ENCODE data around the gene NFIC.

Gene NFIC

DNA sequence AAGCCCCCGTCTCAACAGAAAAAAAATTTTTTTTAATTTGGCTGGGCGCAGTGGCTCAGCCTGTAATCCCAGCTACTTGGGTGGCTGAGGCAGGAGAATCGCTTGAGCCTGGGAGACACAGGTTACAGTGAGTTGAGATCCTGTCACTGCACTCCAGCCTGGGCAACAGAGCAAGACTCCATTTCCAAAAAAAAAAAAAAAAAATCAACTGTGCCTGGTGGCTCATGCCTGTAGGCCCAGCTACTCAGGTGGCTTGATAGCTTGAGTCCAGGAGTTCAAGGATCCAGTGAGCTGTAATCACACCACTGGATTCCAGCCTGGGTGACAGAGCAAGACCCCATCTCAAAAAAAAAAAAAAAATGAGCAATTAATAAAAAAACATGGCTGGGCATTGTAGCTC, 135.4 kb downstream of the NFIC start:
- TF ChIP-seq GATA2 (IDR thresholded peaks at IDR 0.05; ENCODE audit: low read depth, low read length), result no peak
- TF ChIP-seq GATA3 (IDR thresholded peaks at IDR 0.05; ENCODE audit: low read depth, low read length), result no peak

DNA sequence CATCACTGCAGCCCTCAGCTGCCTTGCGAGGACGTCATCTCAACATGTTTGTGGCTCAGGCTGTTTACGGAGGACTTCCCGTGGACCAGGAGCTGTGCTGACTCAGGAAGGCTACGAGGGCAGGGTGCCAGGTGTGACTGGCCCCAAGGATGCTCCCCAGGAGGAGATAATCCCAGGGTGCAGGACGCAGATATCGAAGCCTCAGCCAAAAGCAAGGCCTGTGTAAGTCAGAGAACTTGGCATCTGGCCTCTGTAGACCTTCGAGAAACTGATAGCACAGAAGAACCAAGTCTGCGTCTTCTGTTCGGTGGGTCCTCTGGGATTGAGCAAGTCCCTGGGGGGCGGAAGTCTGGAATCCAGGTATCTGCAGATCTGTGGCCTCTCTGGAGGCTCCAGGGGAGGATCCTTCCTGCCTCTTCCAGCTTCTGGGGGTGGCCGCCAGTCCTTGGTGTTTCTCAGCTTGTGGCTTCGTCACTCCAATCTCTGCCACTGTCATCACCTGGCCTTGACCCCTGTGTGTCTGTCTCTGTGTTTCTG, 136.7 kb downstream of the NFIC start:
- no peak for TF ChIP-seq GATA3 (IDR thresholded peaks at IDR 0.05; ENCODE audit: low read depth, low read length)
- TF ChIP-seq GATA2 (IDR thresholded peaks at IDR 0.05; ENCODE audit: low read depth, low read length), result no peak

DNA sequence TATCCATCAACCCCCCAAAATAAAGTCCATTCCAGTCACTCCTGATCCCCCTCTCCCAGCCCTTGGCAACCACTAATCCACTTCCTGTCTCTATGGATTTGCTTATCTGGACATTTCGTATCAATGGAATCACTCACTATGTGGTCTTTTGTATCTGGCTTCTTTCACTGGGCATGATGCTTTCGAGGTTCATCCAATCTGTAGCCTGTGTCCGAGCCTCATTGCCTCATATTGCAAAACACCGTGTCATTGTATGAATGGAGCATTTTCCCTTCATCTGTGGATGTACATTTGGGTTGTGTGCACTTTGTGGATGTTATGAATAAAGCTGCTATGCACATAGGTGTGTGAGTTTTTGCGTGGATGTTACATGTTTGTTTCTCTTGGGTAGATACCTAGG, 138.4 kb downstream of the NFIC start:
- TF ChIP-seq GATA3 (IDR thresholded peaks at IDR 0.05; ENCODE audit: low read depth, low read length) (no peak), GATA2 (IDR thresholded peaks at IDR 0.05; ENCODE audit: low read depth, low read length) (no peak)

DNA sequence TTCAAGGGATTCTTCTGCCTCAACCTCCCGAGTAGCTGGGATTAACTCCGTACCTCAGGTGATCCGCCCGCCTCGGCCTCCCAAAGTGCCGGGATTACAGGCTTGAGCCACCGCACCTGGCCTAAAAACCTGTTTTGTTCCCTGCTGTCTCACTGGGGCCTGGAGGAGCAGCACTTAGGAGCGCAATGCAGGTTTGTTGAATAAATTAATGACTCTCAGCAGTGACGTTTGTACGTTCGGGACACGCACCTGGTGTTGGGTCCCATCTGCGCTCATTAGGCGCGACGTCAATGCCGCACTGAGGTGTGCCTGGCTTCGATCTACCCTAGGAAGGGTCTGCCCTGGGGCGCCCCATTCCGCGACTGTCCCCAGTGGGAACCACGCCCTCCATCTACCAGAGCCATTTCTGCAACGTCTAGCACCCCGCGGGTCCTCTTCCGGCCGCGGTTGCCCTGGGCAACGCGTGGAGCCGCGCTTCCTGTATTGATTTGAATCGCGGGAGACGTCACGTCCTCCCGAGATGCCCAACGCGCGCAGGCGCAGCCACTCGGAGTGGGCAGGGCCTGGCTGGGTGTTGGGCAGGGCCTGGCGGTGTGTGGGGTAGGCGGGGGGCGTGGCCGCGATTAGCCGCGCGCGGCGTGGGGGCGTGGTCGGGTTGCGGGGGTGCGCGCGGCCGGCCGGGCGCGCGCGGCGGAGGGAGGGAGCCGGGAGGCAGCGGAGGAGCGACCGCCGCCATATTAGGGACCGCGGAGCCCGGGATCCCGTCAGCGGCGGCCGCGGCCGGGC, 139.4 kb downstream of the NFIC start, which contains the start of gene FZR1:
Gene FZR1, plus strand, starts transcription at position 714 of the 786 bp plus-strand sequence. CDS start 16,679 bp downstream, outside the sequence.
- TF ChIP-seq GATA3 (IDR thresholded peaks at IDR 0.05; ENCODE audit: low read depth, low read length) (no peak), GATA2 (IDR thresholded peaks at IDR 0.05; ENCODE audit: low read depth, low read length) (peak; percentile 95)

DNA sequence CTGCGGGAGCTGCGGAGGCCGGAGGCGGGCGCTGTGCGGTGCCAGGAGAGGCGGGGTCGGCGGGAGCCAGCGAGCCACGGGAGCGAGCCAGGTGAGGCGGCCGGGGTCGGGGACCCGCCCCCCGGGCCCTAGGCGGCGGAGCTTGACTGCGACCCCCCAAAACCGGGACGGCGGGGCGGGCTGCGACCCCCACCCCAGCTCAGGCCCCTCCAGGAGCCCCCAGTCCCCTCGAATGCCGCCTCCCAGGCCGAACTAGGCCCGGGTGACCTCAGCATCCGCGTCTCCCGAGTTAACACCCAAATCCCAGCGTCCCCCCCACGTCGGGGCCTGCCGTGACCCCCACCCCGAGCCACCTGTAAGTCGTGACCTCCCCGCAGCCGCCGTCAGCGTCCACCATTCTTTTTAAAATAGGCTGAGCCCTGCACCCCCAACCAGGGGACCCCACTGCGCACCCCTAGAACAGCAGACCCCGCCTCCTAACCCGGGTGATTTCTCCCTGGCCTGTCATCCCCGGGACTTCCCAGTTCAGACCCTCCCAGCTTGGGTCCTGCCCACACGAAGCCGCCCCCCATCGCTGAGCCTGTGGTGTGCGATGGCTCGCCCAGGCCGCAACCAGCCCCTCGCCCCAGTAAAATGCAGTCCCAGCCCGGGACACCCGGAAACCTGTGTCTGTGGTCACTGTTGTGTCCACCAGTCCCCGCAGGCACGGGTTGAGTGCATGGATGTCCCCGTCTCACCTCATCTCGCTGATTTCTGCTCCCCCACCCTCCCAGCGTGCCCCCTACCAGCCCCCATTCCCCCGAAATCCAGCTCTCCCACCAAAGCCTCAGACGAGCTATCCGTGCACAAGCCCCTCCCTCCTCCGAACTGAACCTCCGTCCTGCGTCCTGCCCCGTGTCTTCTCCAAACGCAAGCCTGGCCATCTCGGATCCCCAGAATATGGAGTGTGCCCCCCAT, 140.3 kb downstream of the NFIC start:
- TF ChIP-seq GATA2 (IDR thresholded peaks at IDR 0.05; ENCODE audit: low read depth, low read length), result no peak

DNA sequence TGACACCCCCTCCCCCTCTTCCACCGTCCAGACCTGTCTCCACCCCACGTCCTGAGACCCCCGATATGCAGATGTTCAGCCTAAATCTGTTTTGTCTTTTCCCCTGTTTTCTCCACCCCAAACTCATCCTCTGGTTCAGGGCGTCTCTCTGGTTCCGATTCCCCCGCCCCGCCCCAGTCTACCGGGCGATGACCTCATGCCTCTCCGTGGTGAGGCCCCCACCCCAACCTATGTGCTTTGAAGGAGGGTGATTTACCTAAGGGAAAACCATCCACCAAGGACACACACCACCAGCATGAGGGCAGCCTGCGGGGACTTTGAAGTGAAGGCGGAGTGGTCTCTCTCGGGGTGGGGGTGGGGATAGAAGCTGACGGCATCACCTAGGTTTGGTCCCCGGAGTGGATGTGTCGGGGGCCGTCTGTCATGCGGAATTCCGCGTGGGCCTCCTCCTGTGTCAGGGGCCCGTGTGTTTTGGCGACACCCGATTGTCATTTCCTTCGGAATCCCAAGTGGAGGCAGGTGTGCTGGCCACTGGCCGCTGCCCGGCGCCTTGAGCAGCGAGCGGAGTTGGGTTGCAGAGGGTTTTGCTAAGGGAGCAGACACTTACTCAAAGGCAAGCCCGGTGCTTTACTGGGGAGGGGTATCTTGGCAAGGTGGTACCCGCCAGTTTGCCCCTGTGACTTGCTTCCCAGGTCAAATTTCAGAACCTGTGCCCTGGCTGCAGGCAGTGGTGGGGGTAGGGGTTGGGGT, 141.2 kb downstream of the NFIC start:
- TF ChIP-seq GATA2 (IDR thresholded peaks at IDR 0.05; ENCODE audit: low read depth, low read length) (no peak), GATA3 (IDR thresholded peaks at IDR 0.05; ENCODE audit: low read depth, low read length) (no peak)

DNA sequence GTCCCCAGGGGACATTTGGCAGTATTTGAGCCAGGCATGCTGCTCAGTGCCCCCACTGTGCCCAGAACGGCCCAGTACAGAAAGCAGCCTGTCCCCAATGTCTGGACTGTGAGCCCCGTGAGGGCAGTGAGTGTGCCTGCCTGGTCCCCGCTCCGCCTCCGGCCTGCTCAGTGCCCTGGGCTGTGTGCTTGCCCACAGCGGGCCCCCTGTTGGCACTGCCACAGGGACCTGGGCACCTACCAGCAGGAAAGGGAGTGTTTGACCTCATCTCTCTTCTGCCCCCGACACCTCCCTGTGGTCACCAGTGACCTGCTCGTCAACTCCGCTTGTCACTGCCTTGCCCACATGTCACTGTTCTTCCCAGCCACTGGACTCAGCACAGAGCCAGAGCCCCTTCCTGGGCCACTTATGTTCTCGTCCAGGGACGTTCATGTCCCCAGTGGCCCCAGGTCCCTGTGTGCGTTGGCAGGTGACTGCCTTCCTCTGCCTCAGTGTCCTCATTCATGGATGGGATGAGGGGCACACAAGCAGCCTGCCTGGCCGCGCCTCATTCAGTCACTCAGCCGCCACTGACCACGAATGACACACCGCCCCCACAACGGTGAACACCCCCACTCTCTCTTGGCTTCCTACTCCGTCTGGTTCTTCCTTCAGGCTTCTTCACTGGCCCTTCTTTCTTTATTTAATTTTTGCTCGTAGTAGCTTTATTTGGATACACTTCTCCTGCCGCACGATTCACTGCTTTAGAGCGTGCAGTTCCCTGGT, 142.6 kb downstream of the NFIC start:
- no peak for TF ChIP-seq GATA3 (IDR thresholded peaks at IDR 0.05; ENCODE audit: low read depth, low read length)
- no peak for TF ChIP-seq GATA2 (IDR thresholded peaks at IDR 0.05; ENCODE audit: low read depth, low read length)

DNA sequence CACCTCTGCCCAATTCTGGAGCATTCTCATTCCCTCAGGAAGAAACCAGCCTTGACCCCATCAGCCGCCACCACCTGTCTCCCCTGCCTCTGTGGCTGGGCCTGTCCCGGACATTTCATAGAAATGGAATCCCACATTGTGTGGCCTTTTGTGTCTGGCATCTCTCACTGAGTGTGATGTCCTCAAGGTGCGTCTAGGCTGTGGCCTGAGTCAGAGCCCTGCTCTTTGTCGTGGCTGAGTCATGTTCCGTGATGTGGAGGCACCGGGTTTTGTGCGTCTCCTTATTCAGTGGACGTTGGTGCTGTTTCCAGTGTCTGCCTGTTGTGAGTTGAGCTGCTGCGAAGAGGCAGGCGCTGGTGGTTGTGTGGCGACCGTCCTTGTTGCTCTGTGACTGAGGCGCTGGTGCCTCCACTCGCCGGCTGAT, 143.2 kb downstream of the NFIC start:
- TF ChIP-seq GATA3 (IDR thresholded peaks at IDR 0.05; ENCODE audit: low read depth, low read length) (no peak), GATA2 (IDR thresholded peaks at IDR 0.05; ENCODE audit: low read depth, low read length) (no peak)

DNA sequence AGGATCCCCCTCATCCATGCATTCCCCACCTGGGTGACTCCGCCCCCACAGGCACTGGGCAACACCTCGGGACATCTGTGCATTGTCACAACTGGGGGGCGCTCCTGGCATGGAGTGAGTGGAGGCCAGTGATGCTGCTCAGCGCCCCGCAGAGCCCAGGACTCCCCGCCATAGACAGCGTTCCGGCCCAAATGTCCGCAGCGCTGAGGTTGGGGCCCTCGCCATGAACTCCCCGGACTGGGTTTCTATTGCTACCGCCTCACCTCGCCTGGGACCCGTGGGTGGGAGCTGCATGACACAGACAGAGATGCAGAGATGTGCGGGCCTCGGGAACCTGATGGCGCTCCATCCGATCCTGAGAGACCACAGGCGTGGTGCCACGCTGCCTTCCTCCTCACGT, 144.3 kb downstream of the NFIC start:
- TF ChIP-seq GATA3 (IDR thresholded peaks at IDR 0.05; ENCODE audit: low read depth, low read length), result no peak
- no peak for TF ChIP-seq GATA2 (IDR thresholded peaks at IDR 0.05; ENCODE audit: low read depth, low read length)

DNA sequence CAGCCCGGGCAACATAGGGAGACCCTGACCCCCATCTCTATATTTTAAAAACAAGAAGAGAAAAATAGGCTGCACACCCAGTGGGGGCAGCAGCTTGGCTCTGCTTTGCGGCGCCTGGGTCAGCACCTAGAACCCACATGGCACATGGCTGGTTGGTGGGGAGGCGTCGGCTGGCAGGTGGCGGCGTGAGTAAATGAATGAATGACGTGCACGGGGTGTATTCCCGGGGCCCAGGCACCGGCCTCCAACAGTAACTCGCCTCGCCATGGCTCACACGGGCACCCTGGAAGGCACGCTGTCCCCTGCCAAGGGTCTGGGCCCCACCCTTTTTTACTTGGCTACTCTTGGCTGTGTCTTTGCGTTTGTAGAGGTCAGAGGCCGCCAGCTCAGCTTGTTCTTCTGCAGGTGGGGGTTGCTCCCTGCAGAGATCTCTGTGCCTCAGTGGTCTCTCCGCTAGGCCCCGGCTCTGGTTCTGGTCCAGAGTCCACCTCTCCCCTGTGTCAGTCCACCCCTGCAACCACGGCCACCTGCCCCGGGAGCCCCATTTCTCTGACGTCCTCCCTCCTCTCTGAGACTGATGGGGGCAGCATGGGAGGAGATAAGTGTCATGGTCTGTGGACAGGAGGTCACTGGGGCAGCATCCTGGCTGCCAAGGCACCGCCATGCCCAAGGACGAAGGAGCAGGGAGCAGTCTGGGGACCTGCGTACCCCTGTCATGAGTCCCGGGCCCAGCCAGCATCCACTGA, 145.3 kb downstream of the NFIC start:
- no peak for TF ChIP-seq GATA3 (IDR thresholded peaks at IDR 0.05; ENCODE audit: low read depth, low read length)
- TF ChIP-seq GATA2 (IDR thresholded peaks at IDR 0.05; ENCODE audit: low read depth, low read length), result no peak

DNA sequence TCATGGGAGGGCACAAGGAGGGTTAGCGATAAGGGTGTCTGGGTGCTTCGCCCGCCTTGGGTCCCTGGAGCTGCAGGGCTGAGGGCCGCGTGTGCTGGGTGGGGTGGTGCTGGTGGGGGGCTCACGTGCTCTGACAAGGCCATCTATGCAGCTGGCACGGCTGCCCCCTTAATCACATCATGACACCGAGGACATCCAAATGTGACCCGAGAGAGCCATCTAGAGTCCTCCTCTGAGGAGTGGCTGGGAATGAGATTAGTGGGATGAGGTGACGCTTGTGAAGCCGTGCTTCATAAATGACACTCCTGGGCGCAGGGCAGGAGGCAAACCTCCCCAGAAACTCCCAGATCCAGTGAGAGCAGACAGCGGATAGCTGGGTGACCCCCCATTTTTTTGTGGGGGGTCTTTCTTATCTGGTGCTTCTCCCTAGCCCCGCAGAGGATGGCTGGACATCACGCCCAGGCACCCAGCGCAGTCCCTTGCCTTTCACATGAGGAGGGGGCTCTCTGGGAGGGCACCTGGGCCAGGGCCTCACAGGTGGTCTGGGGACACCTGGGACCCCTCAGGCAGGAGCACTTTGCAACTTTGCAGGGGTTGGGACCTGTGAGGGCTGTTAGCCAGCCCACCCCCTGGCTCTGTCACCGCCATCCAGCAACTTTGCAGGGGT, 146.3 kb downstream of the NFIC start:
- no peak for TF ChIP-seq GATA2 (IDR thresholded peaks at IDR 0.05; ENCODE audit: low read depth, low read length)
- no peak for TF ChIP-seq GATA3 (IDR thresholded peaks at IDR 0.05; ENCODE audit: low read depth, low read length)

Measured in SH-SY5Y (cell line).